ENCODE results near the gene SLC16A13. TPM values are rescaled to one million over a fixed set of nuclear protein-coding genes. Genes with fewer than 3 reads are reported as not detected.

The SLC16A13 gene, protein sequence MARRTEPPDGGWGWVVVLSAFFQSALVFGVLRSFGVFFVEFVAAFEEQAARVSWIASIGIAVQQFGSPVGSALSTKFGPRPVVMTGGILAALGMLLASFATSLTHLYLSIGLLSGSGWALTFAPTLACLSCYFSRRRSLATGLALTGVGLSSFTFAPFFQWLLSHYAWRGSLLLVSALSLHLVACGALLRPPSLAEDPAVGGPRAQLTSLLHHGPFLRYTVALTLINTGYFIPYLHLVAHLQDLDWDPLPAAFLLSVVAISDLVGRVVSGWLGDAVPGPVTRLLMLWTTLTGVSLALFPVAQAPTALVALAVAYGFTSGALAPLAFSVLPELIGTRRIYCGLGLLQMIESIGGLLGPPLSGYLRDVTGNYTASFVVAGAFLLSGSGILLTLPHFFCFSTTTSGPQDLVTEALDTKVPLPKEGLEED
- 1.3 TPM in 2 replicates for total RNA-seq

GRCh38 chr17:7035591-7036368 is at the start of gene SLC16A13:
Gene SLC16A13, plus strand, starts transcription at chr17:7036015. Its CDS starts 368 bp downstream, at chr17:7036383.

GRCh38 chr17:6995500-6996255 is 40.1 kb upstream of the SLC16A13 start, which contains the start of gene ALOX12:
Gene ALOX12, plus strand, starts transcription at chr17:6996049. Its CDS starts 69 bp downstream, at chr17:6996118.

DNA sequence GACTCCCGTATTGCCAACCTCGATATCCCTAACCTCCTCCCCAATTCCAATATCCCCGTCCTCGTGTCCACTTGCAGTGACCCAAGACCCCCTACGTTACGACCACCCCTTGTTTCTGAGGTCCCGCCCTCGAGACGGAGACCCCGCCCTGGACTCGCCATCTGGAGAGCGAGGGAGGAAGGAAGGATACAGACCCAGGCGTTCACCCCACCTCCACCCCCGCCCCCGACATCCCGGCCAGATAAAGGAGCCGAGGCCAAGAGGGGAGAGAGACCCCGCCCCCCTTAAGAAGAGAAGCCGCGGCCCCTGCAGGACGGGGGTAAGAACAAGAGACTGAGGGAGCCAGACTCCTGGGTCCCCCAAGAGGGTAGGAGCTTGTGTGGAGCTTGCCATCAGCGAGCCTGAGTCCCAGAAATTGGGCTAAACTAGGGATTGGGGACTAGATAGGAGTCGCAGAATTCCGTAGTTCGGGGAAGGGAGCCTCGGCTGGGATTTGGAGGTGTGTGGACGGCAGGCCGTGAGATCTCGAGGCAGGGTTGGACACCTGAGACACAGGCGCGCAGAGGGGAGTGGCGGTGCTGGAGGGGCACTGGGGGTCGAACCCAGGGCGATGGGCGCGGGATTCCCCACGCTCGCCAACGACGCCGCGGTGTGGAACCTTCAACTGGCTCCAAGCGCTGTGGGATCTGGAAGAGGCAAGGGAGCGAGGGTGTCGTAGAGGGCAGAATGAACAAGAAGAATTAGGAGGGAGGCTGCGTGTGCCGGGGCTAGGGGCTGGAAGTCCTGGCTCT is 12.8 kb upstream of the SLC16A13 start, which contains the start of gene BCL6B:
Gene BCL6B (plus strand): TSS at position 270 of the 791 bp plus-strand sequence. CDS start 622 bp downstream, outside the sequence.

GRCh38 chr17:7043497-7044198 is 7.8 kb downstream of the SLC16A13 start, which contains the start of gene SLC16A11:
Gene SLC16A11, minus strand, starts transcription at chr17:7044092. Its CDS starts 579 bp downstream, at chr17:7043513.

GRCh38 chr17:7079581-7080455 is 44.0 kb downstream of the SLC16A13 start, which contains the start of gene CLEC10A:
Gene CLEC10A, minus strand, starts transcription at chr17:7080251. Its CDS starts 1,439 bp downstream, at chr17:7078812.

Other genes starting within 250 kb of the SLC16A13 start
- gene TEKT1, start 204.3 kb upstream of the SLC16A13 start, total RNA-seq: 0.11 TPM in 1 of 2 replicates, not detected in the other
- gene ALOX12, start 40.0 kb upstream of the SLC16A13 start, total RNA-seq: not detected in 2 replicates
- 56.6 and 66.1 TPM in 2 replicates for gene RNASEK, start 23.4 kb upstream of the SLC16A13 start, total RNA-seq
- 39.0 and 76.2 TPM in 2 replicates for gene BCL6B, start 13.0 kb upstream of the SLC16A13 start, total RNA-seq
- gene SLC16A11, start 8.1 kb downstream of the SLC16A13 start, total RNA-seq: 0.95 and 2.1 TPM in 2 replicates
- 3.1 TPM in 2 replicates for gene CLEC10A, start 44.2 kb downstream of the SLC16A13 start, total RNA-seq
- gene ASGR2, start 78.8 kb downstream of the SLC16A13 start, total RNA-seq: not detected in 2 replicates
- gene ASGR1, start 143.4 kb downstream of the SLC16A13 start, total RNA-seq: 26.4 and 28.8 TPM in 2 replicates
- gene DLG4, start 183.8 kb downstream of the SLC16A13 start, total RNA-seq: 7.0 and 7.2 TPM in 2 replicates
- gene ACADVL, start 183.9 kb downstream of the SLC16A13 start, total RNA-seq: 194 and 227 TPM in 2 replicates
- gene DVL2, start 198.5 kb downstream of the SLC16A13 start, total RNA-seq: 28.4 and 28.5 TPM in 2 replicates
- 38.6 and 39.7 TPM in 2 replicates for gene PHF23, start 203.4 kb downstream of the SLC16A13 start, total RNA-seq
- gene GABARAP, start 206.4 kb downstream of the SLC16A13 start, total RNA-seq: 131 and 147 TPM in 2 replicates
- gene CTDNEP1, start 215.7 kb downstream of the SLC16A13 start, total RNA-seq: 23.2 and 25.1 TPM in 2 replicates
- 31.9 and 36.9 TPM in 2 replicates for gene ELP5, start 216.2 kb downstream of the SLC16A13 start, total RNA-seq
- gene CLDN7, start 226.5 kb downstream of the SLC16A13 start, total RNA-seq: 0.76 and 1.5 TPM in 2 replicates
- gene SLC2A4, start 245.7 kb downstream of the SLC16A13 start, total RNA-seq: 0.69 and 1.6 TPM in 2 replicates

All from dermis lymphatic vessel endothelial cell (primary cell).